ENCODE results near the gene ARHGAP21.

The ARHGAP21 gene

DNA sequence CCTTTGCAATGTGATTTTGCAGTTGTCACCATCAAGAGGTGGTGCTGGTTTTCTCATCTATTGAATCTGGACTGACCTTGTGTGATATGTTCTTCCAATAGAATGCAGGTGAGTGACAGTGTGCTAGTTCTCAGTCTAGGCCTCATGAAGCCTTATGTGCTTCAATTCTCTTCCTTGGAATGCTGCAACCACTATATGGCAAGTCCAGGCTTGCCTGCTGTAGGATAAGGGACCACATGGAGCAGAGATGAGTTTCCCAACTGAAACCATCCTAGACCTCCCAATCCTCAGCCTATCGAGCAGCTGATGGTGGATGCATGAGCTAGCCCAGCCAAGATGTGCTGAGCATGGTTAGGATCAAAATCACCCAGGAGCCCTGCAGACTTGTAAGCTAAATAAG is 32.6 kb upstream of the ARHGAP21 start:
- in situ Hi-C loops (cut with MboI; ENCODE audit: low pct_unique_long_range_greater_than_20kb, low sequenced_read_pairs, unreplicated experiment), result no loop called here
- no peak for DNase-seq (ENCODE audit: low spot score)
- TF ChIP-seq, protein P1, sequence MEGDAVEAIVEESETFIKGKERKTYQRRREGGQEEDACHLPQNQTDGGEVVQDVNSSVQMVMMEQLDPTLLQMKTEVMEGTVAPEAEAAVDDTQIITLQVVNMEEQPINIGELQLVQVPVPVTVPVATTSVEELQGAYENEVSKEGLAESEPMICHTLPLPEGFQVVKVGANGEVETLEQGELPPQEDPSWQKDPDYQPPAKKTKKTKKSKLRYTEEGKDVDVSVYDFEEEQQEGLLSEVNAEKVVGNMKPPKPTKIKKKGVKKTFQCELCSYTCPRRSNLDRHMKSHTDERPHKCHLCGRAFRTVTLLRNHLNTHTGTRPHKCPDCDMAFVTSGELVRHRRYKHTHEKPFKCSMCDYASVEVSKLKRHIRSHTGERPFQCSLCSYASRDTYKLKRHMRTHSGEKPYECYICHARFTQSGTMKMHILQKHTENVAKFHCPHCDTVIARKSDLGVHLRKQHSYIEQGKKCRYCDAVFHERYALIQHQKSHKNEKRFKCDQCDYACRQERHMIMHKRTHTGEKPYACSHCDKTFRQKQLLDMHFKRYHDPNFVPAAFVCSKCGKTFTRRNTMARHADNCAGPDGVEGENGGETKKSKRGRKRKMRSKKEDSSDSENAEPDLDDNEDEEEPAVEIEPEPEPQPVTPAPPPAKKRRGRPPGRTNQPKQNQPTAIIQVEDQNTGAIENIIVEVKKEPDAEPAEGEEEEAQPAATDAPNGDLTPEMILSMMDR (IDR thresholded peaks at IDR 0.05; ENCODE audit: extremely low read depth, insufficient read depth, missing control alignments), result no peak

DNA sequence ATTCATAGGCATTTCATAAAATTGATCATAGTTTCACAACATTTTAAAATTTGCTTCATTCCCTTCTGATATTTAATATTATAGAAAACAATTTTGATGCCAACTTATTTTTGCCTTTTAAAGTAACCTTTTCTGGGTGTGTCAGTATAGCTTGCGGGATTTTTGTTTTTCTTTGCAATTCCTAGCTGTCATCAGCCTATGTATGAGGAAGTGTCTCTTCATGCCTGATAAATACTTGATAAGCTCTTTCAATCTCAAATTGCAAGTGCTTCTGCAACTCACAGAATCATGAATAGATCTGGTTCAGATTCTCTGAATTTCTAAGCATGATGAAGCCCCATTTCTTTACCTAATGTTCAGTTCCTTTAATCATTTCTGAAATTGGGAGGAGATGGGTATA is 28.0 kb upstream of the ARHGAP21 start:
- TF ChIP-seq, protein P1 (IDR thresholded peaks at IDR 0.05; ENCODE audit: extremely low read depth, insufficient read depth, missing control alignments), result no peak
- DNase-seq (ENCODE audit: low spot score), result no peak
- in situ Hi-C loops (cut with MboI; ENCODE audit: low pct_unique_long_range_greater_than_20kb, low sequenced_read_pairs, unreplicated experiment), result no loop called here

DNA sequence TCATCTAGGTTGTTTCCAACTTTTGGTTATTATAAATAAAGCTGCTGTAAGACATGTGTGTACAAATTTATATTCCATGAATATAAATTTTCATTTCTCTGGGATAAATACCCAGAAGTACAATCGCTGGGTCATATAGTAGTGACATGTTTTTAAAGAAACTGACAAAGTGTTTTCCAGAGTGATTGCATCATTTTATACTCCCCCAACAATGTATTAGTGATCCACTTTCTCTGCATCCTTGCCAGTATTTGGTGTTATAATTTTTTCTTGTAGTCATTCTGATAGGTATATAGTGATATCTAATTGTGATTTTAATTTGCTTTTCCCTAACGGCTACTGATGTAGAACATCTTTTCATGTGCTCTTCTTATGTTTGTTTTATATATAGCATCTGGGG is 27.0 kb upstream of the ARHGAP21 start:
- DNase-seq (ENCODE audit: low spot score), result no peak
- TF ChIP-seq, protein P1 (IDR thresholded peaks at IDR 0.05; ENCODE audit: extremely low read depth, insufficient read depth, missing control alignments), result no peak
- in situ Hi-C loops (cut with MboI; ENCODE audit: low pct_unique_long_range_greater_than_20kb, low sequenced_read_pairs, unreplicated experiment), result no loop called here

GRCh38 chr10:24748214-24748613 is 24.5 kb upstream of the ARHGAP21 start:
- in situ Hi-C loops (cut with MboI; ENCODE audit: low pct_unique_long_range_greater_than_20kb, low sequenced_read_pairs, unreplicated experiment), result no loop called here
- TF ChIP-seq, protein P1 (IDR thresholded peaks at IDR 0.05; ENCODE audit: extremely low read depth, insufficient read depth, missing control alignments), result no peak
- DNase-seq (ENCODE audit: low spot score), result no peak

GRCh38 chr10:24744946-24745345 is 21.3 kb upstream of the ARHGAP21 start:
- no peak for DNase-seq (ENCODE audit: low spot score)
- TF ChIP-seq, protein P1 (IDR thresholded peaks at IDR 0.05; ENCODE audit: extremely low read depth, insufficient read depth, missing control alignments), result no peak
- in situ Hi-C loops (cut with MboI; ENCODE audit: low pct_unique_long_range_greater_than_20kb, low sequenced_read_pairs, unreplicated experiment), result no loop called here

- DNase-seq (ENCODE audit: low spot score), result no peak
- TF ChIP-seq, protein P1 (IDR thresholded peaks at IDR 0.05; ENCODE audit: extremely low read depth, insufficient read depth, missing control alignments), result no peak
- in situ Hi-C loops (cut with MboI; ENCODE audit: low pct_unique_long_range_greater_than_20kb, low sequenced_read_pairs, unreplicated experiment), result no loop called here
Measured at GRCh38 chr10:24740714-24741113, 17.0 kb upstream of the ARHGAP21 start.

- DNase-seq (ENCODE audit: low spot score), result no peak
- in situ Hi-C loops (cut with MboI; ENCODE audit: low pct_unique_long_range_greater_than_20kb, low sequenced_read_pairs, unreplicated experiment), result no loop called here
- TF ChIP-seq, protein P1 (IDR thresholded peaks at IDR 0.05; ENCODE audit: extremely low read depth, insufficient read depth, missing control alignments), result no peak
Measured at GRCh38 chr10:24737001-24737400, 13.3 kb upstream of the ARHGAP21 start.

All from GM13977 (cell line).